Activated gamma-delta T cell (primary cell): ENCODE measurements around the gene OR10H5.
A peak's percentile ranks its signal among the peaks of the same experiment; 100 is the strongest.
"Not testable (repeated sequence)": the region's sequence is repeated elsewhere in the genome, so short reads cannot be mapped to it uniquely, and the experiment has no call there.

ENCODE experiments used
- DNase-seq: peaks from one replicate; lab custom pipeline; 2025; lab: John Stamatoyannopoulos, UW

The OR10H5 gene

DNA sequence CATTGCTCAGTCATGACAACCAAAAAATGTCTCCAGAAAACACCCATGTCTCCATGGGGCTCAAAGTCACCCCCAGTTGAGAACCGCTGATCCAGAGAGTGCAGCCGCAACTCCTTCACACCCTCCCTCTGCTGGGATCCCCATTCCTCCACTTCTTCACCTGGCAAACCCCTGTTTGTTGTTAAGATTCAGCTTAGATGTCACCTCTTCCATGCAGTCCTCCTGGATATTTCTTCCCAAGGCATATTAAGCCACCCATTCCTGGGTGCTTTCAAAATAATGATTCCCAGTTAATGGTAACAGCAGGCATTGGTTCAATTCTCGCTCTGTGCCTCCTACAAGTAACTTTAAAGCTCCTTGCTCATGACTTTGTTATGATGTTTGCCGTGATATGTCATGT is 24.0 kb downstream of the OR10H5 start:
- no peak for DNase-seq

DNA sequence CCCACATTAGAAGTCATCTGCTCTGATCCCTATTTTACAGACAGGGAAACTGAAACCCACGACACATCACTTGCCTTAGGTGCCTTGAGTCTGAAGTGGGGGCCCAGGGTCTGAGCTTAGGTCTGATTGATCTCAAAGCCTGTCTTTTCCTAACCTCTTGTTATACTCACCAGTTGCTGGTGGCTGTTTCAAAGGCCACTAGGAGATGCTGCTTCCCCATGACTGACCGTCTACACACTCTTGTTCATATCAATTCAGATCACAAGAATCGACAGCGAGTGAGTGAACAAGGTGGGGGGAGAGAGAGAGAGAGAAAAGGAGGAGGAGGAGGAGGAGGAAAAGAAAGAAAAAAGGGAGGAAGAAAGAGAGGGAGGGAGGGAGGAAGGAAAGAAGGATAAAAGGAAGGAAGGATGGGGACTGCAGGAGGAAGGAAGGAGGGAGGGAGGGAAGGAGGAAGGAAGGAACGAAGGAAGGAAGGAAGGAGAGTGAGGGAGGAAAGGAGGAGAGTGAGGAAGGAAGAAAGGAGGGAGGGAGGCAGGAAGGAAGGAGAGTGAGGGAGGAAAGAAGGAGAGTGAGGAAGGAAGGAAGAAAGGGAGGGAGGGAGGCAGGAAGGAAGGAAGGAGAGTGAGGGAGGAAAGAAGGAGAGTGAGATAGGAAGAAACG is 24.7 kb downstream of the OR10H5 start:
- DNase-seq = no peak

DNA sequence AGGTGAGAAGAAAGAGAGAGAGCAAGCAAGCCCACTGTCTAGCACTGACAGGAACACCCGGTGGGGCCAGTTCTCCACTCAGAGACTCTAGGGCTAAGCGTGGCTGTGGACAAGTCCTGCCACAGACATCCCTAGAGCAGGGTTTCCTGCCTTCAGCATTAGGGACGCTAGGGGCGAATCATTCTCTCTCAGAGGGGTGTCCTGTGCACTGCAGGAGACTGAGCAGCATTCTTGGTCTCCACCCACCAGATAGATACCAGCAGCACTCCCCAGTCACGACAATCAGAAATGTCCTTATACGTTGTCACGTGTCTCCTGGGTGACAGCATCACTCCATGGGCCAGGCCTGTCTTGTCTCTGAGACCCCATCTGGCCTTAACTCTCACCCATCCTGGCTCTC is 26.5 kb downstream of the OR10H5 start:
- no peak for DNase-seq

DNA sequence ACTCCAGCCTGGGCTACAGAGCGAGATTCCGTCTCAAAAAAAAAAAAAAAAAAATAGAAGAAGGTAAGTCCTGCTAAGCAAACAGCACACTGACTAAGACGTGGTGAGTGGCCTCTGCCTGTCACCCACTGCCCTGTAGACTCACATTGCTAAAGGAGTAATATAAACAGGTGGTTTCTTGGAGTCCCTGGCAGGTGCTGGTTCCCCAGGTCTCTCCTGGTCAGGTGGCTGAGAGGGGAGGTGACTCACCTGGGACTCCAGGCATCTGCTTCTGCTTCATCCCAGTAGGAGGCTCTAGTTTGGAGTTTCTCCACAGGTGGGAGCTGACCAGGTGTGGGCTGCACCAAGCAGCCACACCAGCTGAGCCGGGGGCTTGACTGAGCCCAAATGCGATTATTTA is 27.8 kb downstream of the OR10H5 start, which contains the start of gene OR10H1:
OR10H1 (minus strand) TSS at position 359 of the 400 bp plus-strand sequence. CDS start 7,627 bp downstream, outside the sequence.
- no peak for DNase-seq

DNA sequence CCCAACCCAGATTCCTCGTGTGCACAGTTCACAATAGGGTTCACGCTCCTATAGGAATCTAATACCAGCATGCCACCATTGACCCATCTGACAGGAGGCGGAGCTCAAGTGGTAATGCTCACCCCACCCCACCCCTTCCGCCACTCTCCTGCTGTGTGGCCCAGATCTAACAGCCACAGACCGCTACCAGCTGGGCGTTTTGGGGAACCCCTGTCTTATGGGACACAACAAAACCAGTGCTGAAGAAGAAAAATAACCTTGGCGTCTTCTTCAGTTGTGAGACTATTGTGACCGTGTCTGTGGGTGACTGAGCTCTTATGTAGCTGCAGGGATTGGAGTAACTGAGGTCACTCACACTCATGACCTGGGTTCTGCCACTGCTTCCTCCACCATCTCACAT is 33.2 kb downstream of the OR10H5 start:
- no peak for DNase-seq

DNA sequence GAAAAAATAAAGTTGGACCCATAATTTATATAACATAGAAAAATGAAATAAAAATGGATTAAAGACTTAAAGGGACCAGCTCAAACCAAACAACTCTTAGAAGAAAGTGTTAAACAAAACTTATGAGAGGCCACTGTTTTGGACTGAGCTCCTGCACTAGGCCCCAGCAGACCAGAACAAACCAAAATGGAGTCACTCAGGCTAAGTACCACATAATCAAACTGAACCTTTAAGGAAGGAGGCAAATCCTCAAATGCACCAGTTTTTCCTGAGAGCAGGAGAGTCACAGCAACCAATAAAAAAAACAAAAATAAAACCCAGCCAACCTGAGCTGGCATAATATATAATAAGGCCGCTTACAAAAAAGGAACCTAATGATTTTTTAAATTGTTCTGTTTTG is 38.3 kb downstream of the OR10H5 start:
- DNase-seq = no peak

DNA sequence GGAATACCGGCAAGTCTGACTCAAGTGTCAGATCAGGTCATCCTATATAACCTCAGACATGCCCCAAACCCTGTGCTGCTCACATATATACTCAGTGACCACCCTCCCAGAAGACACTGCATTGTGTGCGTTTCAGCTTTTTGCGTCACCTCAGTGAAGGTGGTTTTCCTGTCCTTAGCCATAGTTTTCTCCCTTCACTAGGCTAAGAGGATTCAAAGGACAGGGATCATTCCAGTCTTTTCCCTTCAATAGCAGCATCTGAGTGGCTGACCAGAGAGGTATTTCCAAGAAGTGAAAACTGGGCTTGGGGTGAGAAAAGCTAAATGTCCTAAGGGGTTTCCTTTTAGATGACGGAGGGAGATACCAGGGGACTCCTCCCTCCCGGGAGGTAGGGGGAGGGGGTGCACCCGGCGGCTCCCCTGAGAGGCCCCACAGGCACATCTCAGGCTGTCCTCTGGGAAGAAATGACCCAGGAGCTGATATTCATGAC is 40.7 kb downstream of the OR10H5 start:
- no peak for DNase-seq

DNA sequence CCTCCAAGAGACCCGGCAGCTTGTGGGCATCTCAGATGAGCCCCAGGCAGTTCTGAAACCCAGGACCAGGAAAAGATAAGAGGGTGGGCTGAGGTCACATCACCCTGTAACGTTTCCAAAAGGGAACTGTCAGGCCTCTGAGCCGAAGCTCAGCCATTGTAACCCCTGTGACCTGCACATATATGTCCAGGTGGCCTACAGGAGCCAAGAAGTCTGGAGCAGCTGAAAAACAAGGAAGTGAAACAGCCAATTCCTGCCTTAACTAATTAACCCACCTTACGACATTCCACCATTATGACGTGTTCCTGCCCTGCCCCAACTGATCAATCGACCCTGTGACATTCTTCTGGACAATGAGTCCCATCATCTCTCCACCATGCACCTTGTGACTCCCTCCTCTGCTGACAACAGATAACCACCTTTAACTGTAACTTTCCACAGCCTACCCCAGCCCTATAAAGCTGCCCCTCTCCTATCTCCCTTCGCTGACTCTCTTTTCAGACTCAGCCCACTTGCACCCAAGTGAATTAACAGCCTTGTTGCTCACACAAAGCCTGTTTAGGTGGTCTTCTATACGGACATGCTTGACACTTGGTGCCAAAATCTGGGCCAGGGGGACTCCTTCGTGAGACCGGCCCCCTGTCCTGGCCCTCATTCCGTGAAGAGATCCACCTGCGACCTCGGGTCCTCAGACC is 41.3 kb downstream of the OR10H5 start:
- not testable (repeated sequence) for DNase-seq

DNA sequence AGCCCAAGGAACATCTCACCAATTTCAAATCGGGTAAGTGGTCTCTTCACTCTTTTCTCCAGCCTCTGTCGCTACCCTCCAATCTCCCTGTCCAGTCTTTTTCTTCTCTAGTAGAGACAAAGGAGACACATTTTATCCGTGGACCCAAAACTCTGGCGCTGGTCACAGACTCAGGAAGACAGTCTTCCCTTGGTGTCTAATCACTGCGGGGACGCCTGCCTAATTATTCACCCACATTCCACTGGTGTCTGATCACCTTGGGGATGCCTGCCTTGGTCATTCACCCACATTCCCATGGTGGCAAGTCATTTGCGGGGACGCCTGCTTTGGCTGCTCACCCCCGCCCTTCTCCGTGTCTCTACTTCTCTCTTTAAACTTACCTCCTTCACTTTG is 41.8 kb downstream of the OR10H5 start:
- DNase-seq = no peak

DNA sequence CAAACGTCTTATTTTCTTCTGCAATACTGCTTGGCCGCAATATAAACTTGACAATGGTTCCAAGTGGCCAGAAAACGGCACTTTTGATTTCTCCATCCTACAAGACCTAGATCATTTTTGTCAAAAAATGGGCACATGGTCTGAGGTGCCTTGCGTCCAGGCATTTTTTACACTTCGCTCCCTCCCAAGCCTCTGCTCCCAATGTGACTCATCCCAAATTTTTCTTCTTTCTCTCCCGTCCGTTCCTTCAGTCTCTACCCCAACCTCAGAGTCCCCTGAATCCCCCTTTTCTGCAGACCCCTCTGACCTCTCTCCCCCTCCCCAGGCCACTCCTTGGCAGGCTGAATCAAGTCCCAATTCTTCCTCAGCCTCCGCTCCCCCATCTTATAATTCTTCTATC is 42.3 kb downstream of the OR10H5 start:
- DNase-seq = no peak

DNA sequence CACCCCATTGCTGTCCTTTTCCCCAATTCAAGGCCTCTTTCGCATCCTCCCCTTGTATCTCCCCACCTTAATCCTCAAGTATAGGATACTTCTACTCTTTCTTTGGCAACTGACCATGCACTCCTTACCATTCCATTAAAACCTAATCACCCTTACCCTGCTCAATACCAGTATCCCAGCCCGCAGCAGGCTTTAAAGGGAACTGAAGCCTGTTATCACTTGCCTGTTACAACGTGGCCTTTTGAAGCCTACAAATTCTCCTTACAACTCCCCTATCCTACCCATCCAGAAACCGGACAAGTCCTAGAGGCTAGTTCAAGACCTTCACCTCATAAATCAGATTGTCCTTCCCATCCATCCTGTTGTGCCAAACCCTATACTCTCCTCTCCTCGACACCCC is 44.2 kb downstream of the OR10H5 start:
- no peak for DNase-seq

DNA sequence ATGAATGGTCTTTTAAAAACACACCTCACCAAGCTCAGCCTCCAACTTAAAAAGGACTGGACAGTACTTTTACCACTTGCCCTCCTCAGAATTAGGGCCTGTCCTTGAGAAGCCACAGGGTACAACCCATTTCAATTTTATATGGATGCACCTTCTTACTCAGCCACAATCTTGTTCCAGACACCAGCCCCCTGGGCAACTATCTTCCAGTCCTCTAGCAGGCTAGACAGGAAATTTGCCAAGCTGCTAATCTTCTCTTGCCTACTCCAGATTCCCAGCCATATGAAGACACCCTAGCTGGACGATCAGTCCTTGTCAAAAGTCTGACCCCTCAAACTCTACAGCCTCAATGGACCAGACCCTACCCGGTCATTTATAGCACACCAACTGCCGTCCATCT is 46.8 kb downstream of the OR10H5 start:
- DNase-seq = not testable (repeated sequence)

DNA sequence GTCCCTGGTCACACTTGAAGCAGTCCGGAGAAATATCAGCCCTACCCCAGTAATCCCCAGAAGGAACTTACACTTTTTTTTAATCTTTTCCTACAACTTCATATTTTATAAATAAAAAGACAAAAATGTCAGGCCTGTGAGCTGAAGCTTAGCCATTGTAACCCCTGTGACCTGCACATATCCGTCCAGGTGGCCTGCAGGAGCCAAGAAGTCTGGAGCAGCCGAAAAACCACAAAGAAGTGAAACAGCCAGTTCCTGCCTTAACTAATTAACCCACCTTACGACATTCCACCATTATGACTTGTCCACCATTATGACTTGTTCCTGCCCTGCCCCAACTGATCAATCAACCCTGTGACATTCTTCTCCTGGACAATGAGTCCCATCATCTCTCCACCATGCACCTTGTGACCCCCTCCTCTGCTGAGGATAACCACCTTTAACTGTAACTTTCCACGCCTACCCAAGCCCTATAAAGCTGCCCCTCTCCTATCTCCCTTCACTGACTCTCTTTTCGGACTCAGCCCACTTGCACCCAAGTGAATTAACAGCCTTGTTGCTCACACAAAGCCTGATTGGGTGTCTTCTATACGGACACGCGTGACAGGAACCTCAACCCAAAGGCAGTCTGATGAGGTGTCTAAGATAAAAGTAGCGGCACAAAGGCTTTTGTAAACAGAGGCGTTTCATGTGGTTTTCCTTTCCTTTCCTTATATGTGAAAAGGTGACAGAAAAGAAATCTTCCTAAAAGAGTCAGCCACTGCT is 48.3 kb downstream of the OR10H5 start:
- DNase-seq = not testable (repeated sequence)

DNA sequence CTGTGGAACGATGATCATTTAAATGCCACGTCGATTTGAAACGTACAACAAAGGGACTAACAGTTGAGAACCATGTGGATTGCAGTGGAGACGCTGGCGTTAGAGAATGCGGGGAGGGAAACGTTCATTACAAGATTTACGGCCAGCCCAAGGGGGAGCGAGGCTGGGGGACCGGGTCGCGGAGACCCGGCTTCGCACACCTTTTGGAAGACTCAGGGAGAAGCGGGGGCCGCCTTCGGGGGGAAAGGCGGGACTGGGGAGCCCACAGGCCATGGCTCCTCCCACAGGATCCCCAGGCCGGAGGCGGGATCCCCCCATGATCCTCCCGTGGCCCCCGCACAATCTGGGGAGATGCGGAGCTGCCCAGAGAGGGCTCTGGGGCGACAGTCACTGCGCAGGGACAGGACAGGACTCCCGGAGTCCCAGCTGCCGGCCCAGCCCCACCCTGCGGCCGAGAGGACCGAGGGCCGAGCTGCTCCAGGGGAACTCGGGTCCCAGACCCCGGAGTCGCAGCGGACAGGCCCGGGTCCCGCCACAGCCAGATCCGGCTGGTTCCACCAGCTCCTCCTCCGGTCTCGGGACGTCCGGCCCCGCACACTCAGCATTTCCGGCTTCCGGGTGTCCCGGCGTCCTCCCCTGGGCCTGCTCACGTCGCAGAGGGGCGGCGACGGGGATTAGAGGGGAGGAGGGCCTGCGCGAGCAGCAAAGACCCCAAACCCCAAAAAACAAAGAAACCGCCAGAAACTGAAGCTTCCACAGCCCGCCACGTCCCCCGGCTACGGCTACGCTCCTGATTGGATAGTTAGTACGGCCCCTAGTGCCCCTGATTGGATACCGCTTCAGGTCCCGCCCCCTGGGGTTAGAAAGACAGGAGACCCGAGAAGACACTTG is 49.1 kb downstream of the OR10H5 start:
- DNase-seq = peak; percentile 74

DNA sequence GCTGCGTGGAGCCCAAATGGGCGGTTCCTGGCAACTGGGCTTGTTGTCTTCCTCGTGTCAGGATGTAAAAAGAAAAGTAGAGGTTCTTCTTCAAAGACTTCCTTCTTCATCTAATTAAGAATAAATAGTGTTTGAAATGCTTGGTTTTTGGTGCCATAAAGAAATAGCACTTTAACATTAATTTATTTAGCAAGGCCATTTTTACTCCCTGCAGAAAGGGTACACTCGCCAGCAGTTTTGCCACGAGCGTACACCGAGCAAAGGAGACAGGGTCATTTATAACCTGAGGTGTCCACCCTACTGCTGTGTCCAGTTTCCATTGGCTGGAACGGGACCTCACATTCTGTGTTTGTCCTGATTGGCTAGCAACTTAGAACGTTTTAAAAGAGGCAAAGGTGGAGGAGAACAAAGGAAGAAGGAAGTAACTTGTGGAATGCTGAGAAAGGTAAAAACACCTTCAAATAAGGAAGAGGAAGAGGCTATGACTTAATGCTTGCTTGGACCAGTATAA is 49.8 kb downstream of the OR10H5 start:
- no peak for DNase-seq

DNA sequence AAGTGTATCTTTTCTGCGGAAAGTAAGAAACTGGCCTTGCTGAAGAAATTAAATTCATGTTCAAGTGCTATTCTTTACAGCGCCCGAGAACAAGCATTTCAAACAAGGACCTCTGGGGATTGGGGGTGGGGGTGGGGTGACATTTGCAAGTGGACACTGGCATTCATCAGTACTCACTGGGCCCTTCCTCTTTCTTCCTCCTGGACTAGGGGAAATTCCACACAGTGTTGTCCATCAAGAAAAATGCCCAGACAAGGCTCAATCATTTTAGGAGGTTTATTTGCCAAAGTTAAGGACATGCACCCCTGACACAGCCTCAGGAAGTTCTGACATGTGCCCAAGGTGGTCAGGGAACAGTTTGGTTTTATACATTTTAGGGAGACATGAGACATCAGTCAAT is 50.9 kb downstream of the OR10H5 start:
- DNase-seq = no peak

DNA sequence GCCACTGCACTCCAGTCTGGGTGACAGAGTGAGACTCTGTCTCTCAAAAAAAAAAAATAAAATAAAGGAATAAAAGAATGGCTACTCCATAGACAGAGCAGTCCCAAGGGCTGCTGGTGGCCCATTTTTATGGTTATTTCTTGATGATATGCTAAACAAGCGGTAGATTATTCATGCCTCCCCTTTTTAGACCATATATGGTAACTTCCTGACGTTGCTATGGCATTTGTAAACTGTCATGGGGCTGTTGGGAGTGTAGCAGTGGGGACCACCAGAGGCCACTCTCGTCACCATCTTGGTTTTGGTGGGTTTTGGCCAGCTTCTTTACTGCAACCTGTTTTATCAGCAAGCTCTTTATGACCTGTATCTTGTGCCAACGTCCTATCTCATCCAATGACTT is 52.4 kb downstream of the OR10H5 start:
- DNase-seq = not testable (repeated sequence)

DNA sequence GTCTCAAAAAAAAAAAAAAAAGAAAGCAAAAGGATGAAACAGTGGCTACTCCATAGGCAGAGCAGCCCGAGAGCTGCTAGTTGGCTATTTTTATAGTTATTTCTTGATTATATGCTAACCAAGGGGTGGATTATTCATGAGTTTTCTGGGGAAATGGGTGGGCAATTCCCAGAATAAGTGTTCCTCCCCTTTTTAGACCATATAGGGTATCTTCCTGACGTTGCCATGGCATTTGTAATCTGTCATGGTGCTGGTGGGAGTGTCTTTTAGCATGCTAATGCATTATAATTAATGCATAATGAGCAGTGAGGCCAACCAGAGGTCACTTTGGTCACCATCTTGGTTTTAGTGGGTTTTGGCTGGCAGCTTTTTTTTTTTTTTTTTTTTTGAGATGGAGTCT is 53.4 kb downstream of the OR10H5 start:
- no peak for DNase-seq

DNA sequence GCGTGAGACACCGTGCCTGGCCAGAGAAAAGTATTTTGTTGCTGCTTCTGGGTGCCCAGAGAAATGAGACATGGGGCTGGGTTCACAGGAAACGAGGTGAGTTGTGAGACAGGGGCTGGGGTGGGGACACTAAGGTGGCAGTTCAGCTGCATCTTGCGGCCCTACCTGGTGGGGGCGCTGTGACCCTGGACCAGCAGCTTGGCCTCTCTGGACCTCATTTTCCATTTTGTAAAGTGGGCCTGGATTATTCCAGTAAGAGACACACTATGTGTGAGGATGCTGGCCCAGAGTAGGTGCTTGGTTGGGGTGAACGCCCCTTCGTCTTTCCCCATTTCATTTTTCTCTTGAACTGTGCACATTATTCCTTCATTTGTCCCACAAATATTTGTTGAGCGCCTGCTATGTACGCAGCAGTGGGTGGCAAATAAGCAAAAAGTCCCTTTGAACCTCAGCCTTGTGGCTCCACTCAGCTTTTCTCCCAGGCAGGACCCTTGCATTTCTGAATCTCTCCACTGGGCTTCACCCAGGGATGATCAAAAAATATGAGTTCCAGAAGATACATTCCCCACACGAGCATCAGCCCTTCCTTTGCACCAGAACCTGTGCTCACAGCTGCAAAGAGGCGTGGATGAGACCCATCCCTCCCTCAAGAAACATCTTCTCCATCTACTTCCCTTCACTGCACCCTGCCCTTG is 54.6 kb downstream of the OR10H5 start:
- DNase-seq = no peak

DNA sequence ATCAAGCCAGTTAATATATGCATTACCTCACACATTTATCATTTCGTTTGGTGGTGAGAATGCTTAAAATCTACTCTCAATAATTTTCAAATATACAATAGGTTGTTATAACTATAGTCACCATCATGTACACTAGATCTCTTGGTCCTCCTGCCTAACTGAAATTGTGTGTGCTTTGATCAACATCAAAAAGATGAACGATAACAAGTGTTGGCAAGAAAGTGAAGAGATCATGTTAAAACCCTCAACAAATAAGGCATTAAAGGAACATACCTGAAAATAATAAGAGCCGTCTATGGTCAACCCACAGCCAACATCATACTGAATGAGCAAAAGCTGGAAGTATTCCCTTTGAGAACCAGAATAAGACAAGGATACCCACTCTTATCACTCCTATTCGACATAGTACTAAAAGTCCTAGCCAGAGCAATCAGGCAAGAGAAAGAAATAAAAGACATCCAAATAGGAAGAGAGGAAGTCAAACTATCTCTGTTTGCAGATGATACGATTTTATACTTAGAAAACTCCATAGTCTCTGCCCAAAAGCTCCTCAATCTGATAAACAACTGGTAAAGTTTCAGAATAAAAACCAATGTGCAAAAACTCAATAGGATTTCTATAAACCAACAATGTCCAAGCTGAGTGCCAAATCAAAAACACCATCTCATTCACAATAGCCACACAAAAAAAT is 55.9 kb downstream of the OR10H5 start:
- no peak for DNase-seq
